Natural killer cell (primary cell): ENCODE data around the gene CRELD1. TPM values are rescaled to one million over a fixed set of nuclear protein-coding genes. Genes with fewer than 3 reads are reported as not detected.
A peak's percentile ranks its signal among the peaks of the same experiment; 100 is the strongest.

Experiments used
- ATAC-seq, 3 donors: fragments of 150-1000 bp in 2 of 3; fragments of 200-7000 bp in 1 of 3; cut with Tn5 transposase; 1 replicate in 1 of 3; 2 replicates in 2 of 3; pipeline ENCODE4 v1.10.0; 2021; ENCODE audit warnings: mild to moderate bottlenecking in 2 of 3, moderate library complexity in 2 of 3
- DNase-seq, 2 donors: peaks; one replicate each; pipeline versions ENCODE4 v3.0.0 to v3.0.0-alpha.2; 2013 to 2021; ENCODE audit warnings: mixed read lengths in 1 of 2
- H3K27ac ChIP-seq: one replicate; pipeline ENCODE4 v1.5.1; 2013; ENCODE audit warnings: mild to moderate bottlenecking, low read length
- H3K27me3 ChIP-seq: one replicate; pipeline ENCODE4 v1.6.1; 2013; ENCODE audit warnings: low read length; ENCODE audit not compliant: control insufficient read depth, insufficient read depth
- H3K36me3 ChIP-seq: one replicate; pipeline ENCODE4 v1.6.1; 2013; ENCODE audit warnings: low read length; ENCODE audit not compliant: control insufficient read depth, insufficient read depth
- H3K4me1 ChIP-seq: one replicate; pipeline ENCODE4 v1.6.1; 2013; ENCODE audit warnings: low read length; ENCODE audit not compliant: control insufficient read depth, insufficient read depth
- H3K4me3 ChIP-seq: one replicate; pipeline ENCODE4 v1.5.1; 2013; ENCODE audit warnings: low read length
- H3K9me3 ChIP-seq: one replicate; pipeline ENCODE4 v1.6.1; 2013; ENCODE audit warnings: low read length; ENCODE audit not compliant: control insufficient read depth, insufficient read depth
- H3K27ac Mint-ChIP-seq, 2 donors: one replicate each; pipeline ENCODE4 v1.8.0; 2022; ENCODE audit warnings: mild to moderate bottlenecking in 2 of 2, mixed read lengths in 2 of 2, moderate library complexity in 1 of 2
- H3K27me3 Mint-ChIP-seq, 2 donors: one replicate each; pipeline ENCODE4 v1.8.0; 2022; ENCODE audit warnings: low read depth in 2 of 2, mixed read lengths in 2 of 2
- H3K36me3 Mint-ChIP-seq: one replicate; pipeline ENCODE4 v1.8.0; 2022; ENCODE audit warnings: mixed read lengths
- H3K4me1 Mint-ChIP-seq, 2 donors: one replicate each; pipeline ENCODE4 v1.8.0; 2022; ENCODE audit warnings: mixed read lengths in 2 of 2
- H3K4me3 Mint-ChIP-seq: one replicate; pipeline ENCODE4 v1.8.0; 2022; ENCODE audit warnings: mild to moderate bottlenecking, moderate library complexity, mixed read lengths
- H3K9me3 Mint-ChIP-seq, 2 donors: one replicate each; pipeline ENCODE4 v1.8.0; 2022; ENCODE audit warnings: mixed read lengths in 2 of 2
- CTCF ChIP-seq: fragments of 200-600 bp; IDR thresholded peaks from one replicate; pipeline ENCODE4 v1.8.0; 2022; ENCODE audit warnings: antibody characterized with exemption
- WGBS: methylation state at CpG from one replicate; pipeline ENCODE4 v1.1.7; 2013; ENCODE audit warnings: missing lambda C conversion rate; ENCODE audit not compliant: insufficient coverage; 5-methylcytosine and 5-hydroxymethylcytosine counted together
- intact Hi-C: fragments of 100-400 bp; cut with micrococcal nuclease; formaldehyde crosslinking; loops from one replicate; pipeline ENCODE4 v1.14.2; 2022
- total RNA-seq, 4 donors: library from RNA; stranded (reverse); fragments of 120-200 nt in 1 of 4; gene quantifications; one replicate each; pipeline versions ENCODE4 v1.2.3 to v1.2.4, GENCODE V29; 2013 to 2022

Gene CRELD1
- total RNA-seq, 3 donors from 2014 or later (not counting 1 experiment from before 2014, with no cell fraction given) = 29.1 to 35.6 (median 32.9) TPM

GRCh38 chr3:9980251-9980650 is 46.6 kb downstream of the CRELD1 start:
- WGBS = 98% methylated on average over 2 of the region's 2 CpGs
- Histone ChIP-seq H3K27ac (no peak overlapping the region), H3K4me3 (no peak overlapping the region), H3K9me3 (no peaks in the 10 kb centered on the region), H3K4me1 (peaks cover under 1% of the 10 kb centered on the region), H3K27me3 (no peaks in the 10 kb centered on the region), H3K36me3 (peaks cover 37% of the 10 kb centered on the region)
- Mint-ChIP-seq H3K36me3 (no peaks in the 10 kb centered on the region), H3K9me3 (no peaks in the 10 kb centered on the region), H3K4me1 (peaks cover 7 to 15% of the 10 kb centered on the region in 2 donors), H3K27ac (no peak overlapping the region), H3K4me3 (no peak overlapping the region), H3K27me3 (no peaks in the 10 kb centered on the region)
- intact Hi-C loops = loop anchor here (10.0 kb wide), 1 partner anchor 265 kb away; the partner anchor contains the start of gene TATDN2
- ATAC-seq = no peak
- TF ChIP-seq CTCF = no peak
- no peak for DNase-seq

- Histone ChIP-seq H3K9me3 (no peaks in the 10 kb centered on the region), H3K36me3 (peaks cover 4% of the 10 kb centered on the region), H3K4me3 (peak overlapping the region; percentile 96), H3K27me3 (no peaks in the 10 kb centered on the region), H3K27ac (peak overlapping the region; percentile 86), H3K4me1 (peaks cover 18% of the 10 kb centered on the region)
- ATAC-seq (peak; percentile 58 to 66 (median 63)), DNase-seq (no peak)
- no peaks in the 10 kb centered on the region for H3K9me3 Mint-ChIP-seq
- under 1% methylated on average over 17 of the region's 17 CpGs for WGBS
- TF ChIP-seq CTCF = no peak
- intact Hi-C loops = loop anchor here (1.0 to 10.0 kb wide), 3 partner anchors 40 to 259 kb away; partner anchors contain the start of genes CRELD1, FANCD2 and TATDN2
- H3K4me1 Mint-ChIP-seq = peaks cover 18 to 19% of the 10 kb centered on the region in 2 donors
- H3K36me3 Mint-ChIP-seq = no peaks in the 10 kb centered on the region
- peak overlapping the region; percentile 99 for H3K4me3 Mint-ChIP-seq
- no peaks in the 10 kb centered on the region for H3K27me3 Mint-ChIP-seq
- peak overlapping the region; percentile 97 to 98 for H3K27ac Mint-ChIP-seq
Measured at GRCh38 chr3:9986230-9986725, 52.6 kb downstream of the CRELD1 start.

- Mint-ChIP-seq H3K27ac (no peak overlapping the region), H3K9me3 (no peaks in the 10 kb centered on the region), H3K4me3 (no peak overlapping the region), H3K36me3 (no peaks in the 10 kb centered on the region), H3K4me1 (no peaks in the 10 kb centered on the region), H3K27me3 (no peaks in the 10 kb centered on the region)
- intact Hi-C loops = no loop called here
- H3K27me3 ChIP-seq = no peaks in the 10 kb centered on the region
- no peaks in the 10 kb centered on the region for H3K4me1 ChIP-seq
- TF ChIP-seq CTCF = no peak
- no peaks in the 10 kb centered on the region for H3K36me3 ChIP-seq
- ATAC-seq (no peak), DNase-seq (no peak)
- H3K4me3 ChIP-seq = no peak overlapping the region
- no peaks in the 10 kb centered on the region for H3K9me3 ChIP-seq
- H3K27ac ChIP-seq = no peak overlapping the region
- 93% methylated on average over 10 of the region's 10 CpGs for WGBS
Measured at GRCh38 chr3:9994086-9994844, 60.6 kb downstream of the CRELD1 start.

Other genes starting within 250 kb of the CRELD1 start
- under 1 TPM in 2 of 3 donors, not detected in 1; 0.43 to 0.49 TPM for gene CPNE9, start 230.0 kb upstream of the CRELD1 start, total RNA-seq
- gene BRPF1, start 202.1 kb upstream of the CRELD1 start, total RNA-seq = 10 to 100 TPM; 45.1 to 72.1 (median 66.5) TPM
- gene OGG1, start 183.9 kb upstream of the CRELD1 start, total RNA-seq = 10 to 100 TPM; 33.4 to 52.1 (median 34.7) TPM
- gene CAMK1, start 163.9 kb upstream of the CRELD1 start, total RNA-seq = 10 to 100 TPM in 1 of 3 donors, 1 to 10 TPM in 2; 7.4 to 20.4 (median 8.7) TPM
- 10 to 100 TPM; 59.2 to 73.7 (median 69.2) TPM for gene TADA3, start 141.4 kb upstream of the CRELD1 start, total RNA-seq
- 100 to 1,000 TPM; 282 to 288 (median 285) TPM for gene ARPC4, start 140.8 kb upstream of the CRELD1 start, total RNA-seq
- gene TTLL3, start 123.6 kb upstream of the CRELD1 start, total RNA-seq = 100 to 1,000 TPM; 133 to 137 (median 136) TPM
- 10 to 100 TPM; 27.5 to 43.9 (median 30.9) TPM for gene RPUSD3, start 89.8 kb upstream of the CRELD1 start, total RNA-seq
- gene CIDEC, start 53.6 kb upstream of the CRELD1 start, total RNA-seq = not detected
- gene JAGN1, start 43.2 kb upstream of the CRELD1 start, total RNA-seq = 10 to 100 TPM; 15.4 to 16.6 (median 15.5) TPM
- gene IL17RE, start 31.0 kb upstream of the CRELD1 start, total RNA-seq = 1 to 10 TPM in 2 of 3 donors, under 1 TPM in 1; 0.28 to 2.5 (median 1.5) TPM
- gene IL17RC, start 16.7 kb upstream of the CRELD1 start, total RNA-seq = 1 to 10 TPM in 2 of 3 donors, under 1 TPM in 1; 0.77 to 1.5 (median 1.2) TPM
- gene PRRT3, start 18.6 kb downstream of the CRELD1 start, total RNA-seq = 1 to 10 TPM; 2.2 to 5.1 (median 4.8) TPM
- 10 to 100 TPM; 48.5 to 50.4 (median 49.2) TPM for gene EMC3, start 53.0 kb downstream of the CRELD1 start, total RNA-seq
- gene FANCD2, start 92.6 kb downstream of the CRELD1 start, total RNA-seq = 10 to 100 TPM in 2 of 3 donors, 1 to 10 TPM in 1; 9.0 to 15.7 (median 14.6) TPM
- not detected for gene FANCD2OS, start 174.4 kb downstream of the CRELD1 start, total RNA-seq
- gene BRK1, start 181.8 kb downstream of the CRELD1 start, total RNA-seq = 10 to 100 TPM; 65.8 to 78.5 (median 75.0) TPM
- gene VHL, start 207.9 kb downstream of the CRELD1 start, total RNA-seq = 100 to 1,000 TPM in 2 of 3 donors, 10 to 100 TPM in 1; 94.9 to 113 (median 102) TPM
- 10 to 100 TPM; 10.4 to 28.2 (median 10.9) TPM for gene IRAK2, start 231.1 kb downstream of the CRELD1 start, total RNA-seq